ENCODE measurements around the gene FAM78A.

FAM78A gene

DNA sequence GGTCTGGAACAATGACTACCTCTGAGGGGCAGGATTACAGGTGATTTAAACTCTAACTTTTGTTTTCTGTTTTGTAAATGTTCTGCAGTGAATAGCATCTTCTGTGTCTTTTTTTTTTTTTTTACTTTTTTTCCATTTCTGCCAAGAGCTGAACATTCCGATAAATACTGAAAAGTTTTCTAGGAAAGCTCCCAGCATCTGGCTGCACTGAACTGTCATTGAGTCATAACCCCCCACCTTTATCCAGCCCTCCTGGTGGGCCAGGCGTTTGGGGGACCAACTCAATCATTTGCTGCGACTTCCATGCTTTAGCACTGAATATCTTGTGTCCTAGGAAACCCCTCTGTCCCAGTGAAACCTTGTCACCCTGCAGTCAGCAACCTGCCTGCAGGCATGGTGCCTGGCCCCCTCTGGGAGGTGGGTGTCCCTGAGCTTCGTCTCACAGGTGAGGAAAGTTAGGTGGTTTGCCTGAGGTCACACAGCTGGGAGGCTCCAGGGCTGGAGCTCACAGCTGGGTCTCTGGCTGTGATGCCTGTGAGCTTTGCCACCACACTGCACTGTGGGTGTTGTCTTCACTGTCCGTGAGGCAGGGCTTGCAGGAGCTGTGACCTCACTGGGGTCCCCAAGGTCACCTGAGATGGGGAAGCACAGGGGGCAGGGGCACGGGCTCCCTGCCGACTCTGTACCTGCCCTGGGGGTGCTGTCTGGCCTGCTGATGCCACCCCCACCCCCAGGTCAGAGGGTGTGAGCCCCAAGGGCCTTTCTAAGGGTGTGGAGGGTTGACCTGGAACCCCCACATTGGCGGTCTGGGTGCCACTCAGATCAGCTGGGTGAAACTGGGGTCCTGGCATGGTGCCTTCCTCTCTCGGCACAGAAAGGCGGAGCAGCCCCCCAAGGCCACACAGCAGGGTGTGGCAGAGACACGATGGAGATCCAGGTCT lies 27.3 kb upstream of the FAM78A start:
- TF ChIP-seq, protein P1, sequence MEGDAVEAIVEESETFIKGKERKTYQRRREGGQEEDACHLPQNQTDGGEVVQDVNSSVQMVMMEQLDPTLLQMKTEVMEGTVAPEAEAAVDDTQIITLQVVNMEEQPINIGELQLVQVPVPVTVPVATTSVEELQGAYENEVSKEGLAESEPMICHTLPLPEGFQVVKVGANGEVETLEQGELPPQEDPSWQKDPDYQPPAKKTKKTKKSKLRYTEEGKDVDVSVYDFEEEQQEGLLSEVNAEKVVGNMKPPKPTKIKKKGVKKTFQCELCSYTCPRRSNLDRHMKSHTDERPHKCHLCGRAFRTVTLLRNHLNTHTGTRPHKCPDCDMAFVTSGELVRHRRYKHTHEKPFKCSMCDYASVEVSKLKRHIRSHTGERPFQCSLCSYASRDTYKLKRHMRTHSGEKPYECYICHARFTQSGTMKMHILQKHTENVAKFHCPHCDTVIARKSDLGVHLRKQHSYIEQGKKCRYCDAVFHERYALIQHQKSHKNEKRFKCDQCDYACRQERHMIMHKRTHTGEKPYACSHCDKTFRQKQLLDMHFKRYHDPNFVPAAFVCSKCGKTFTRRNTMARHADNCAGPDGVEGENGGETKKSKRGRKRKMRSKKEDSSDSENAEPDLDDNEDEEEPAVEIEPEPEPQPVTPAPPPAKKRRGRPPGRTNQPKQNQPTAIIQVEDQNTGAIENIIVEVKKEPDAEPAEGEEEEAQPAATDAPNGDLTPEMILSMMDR (IDR thresholded peaks at IDR 0.05; ENCODE audit: unreplicated experiment in 3 of 3): no peak
- Mint-ChIP-seq H3K4me1 (no peaks in the 10 kb centered on the region), H3K4me3 (no peak overlapping the region), H3K27me3 (ENCODE audit: low read depth) (no peaks in the 10 kb centered on the region), H3K36me3 (ENCODE audit: low read depth) (no peaks in the 10 kb centered on the region), H3K9me3 (no peaks in the 10 kb centered on the region), H3K27ac (no peak overlapping the region)

DNA sequence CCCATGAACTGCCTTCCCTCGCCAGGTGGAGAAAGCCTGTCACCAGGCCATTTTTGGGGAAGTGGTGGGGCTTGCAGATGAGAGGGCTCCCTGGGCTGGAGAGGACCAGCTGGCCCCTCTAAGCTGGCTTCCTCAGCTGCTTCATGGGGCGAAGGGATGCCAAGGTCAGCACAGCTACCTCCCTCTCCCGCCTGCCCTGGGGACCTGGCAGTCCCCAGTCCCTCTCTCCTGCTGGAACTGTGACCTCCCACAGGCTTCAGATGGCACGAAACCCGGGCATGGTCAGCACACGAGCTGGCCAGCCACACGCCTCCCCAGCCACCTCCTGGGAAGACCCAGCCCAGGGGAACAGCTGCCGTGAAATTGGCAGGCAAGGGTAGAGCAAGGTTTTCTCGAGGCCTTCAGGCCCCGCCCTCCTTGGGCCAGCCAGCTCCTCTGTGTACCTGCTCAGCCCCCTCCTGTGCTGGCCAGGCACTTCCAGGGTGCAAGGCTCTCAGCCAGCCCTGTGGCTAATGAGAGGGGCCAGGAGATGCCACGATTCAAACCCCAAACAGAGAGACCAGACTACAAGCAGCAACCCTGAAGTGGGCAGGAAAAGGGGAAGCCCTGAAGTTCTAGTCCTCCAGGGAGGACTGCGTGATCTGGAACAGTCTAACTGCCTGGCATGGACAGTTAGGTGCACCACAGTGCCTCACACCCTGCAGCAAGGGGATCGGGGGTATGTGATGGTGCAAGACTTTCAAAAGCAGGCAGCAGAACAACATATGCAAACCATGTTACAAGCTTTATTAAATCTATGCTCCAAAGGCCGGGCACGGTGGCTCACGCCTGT lies 26.1 kb upstream of the FAM78A start:
- H3K36me3 Mint-ChIP-seq (ENCODE audit: low read depth): no peaks in the 10 kb centered on the region
- no peaks in the 10 kb centered on the region for H3K9me3 Mint-ChIP-seq
- no peak overlapping the region for H3K4me3 Mint-ChIP-seq
- H3K4me1 Mint-ChIP-seq: peaks cover 9% of the 10 kb centered on the region
- no peak overlapping the region for H3K27ac Mint-ChIP-seq
- TF ChIP-seq, protein P1 (IDR thresholded peaks at IDR 0.05; ENCODE audit: unreplicated experiment in 3 of 3): no peak
- H3K27me3 Mint-ChIP-seq (ENCODE audit: low read depth): no peaks in the 10 kb centered on the region

DNA sequence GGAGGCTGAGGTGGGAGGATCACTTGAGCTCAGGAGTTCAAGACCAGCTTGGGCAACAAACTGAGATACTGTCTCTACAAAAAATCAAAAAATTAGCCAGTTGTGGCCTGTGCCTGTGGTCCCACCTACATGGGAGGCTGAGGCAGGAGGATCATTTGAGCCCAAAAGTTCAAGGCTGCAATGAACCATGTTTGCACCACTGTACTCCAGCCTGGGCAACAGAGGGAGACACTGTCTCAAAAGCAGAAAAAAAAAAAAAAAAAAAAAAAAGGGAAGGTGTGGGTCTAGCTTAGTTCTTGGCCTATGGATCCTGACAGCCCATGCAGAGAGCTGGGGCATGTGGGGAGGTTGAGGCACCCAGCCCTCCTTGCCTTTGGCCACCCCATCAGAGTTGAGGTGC lies 24.1 kb upstream of the FAM78A start:
- Mint-ChIP-seq H3K27ac (no peak overlapping the region), H3K4me1 (peaks cover 21% of the 10 kb centered on the region), H3K4me3 (no peak overlapping the region), H3K27me3 (ENCODE audit: low read depth) (no peaks in the 10 kb centered on the region), H3K9me3 (no peaks in the 10 kb centered on the region), H3K36me3 (ENCODE audit: low read depth) (no peaks in the 10 kb centered on the region)
- TF ChIP-seq, protein P1 (IDR thresholded peaks at IDR 0.05; ENCODE audit: unreplicated experiment in 3 of 3): no peak

DNA sequence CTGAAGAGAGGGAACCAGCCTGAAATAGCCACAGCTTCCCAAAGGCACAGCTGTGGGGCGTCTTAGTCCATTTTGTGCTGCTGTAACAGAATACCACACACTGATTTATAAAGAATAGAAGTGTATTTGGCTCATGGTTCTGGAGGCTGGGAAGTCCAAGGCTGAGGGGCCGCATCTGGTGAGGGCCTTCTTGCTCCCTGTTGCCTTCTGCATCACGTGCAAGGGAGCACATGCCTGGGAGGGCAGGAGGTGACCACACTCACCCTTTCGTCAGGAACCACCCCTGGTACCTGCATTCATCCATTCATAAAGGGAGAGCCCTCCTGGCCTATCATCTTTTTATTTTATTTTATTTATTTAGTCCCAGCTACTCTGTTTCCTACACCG lies 23.6 kb upstream of the FAM78A start:
- no peaks in the 10 kb centered on the region for H3K9me3 Mint-ChIP-seq
- H3K4me3 Mint-ChIP-seq: no peak overlapping the region
- no peaks in the 10 kb centered on the region for H3K36me3 Mint-ChIP-seq (ENCODE audit: low read depth)
- TF ChIP-seq, protein P1 (IDR thresholded peaks at IDR 0.05; ENCODE audit: unreplicated experiment in 3 of 3): no peak
- H3K27me3 Mint-ChIP-seq (ENCODE audit: low read depth): no peaks in the 10 kb centered on the region
- H3K4me1 Mint-ChIP-seq: peaks cover 21% of the 10 kb centered on the region
- H3K27ac Mint-ChIP-seq: no peak overlapping the region

DNA sequence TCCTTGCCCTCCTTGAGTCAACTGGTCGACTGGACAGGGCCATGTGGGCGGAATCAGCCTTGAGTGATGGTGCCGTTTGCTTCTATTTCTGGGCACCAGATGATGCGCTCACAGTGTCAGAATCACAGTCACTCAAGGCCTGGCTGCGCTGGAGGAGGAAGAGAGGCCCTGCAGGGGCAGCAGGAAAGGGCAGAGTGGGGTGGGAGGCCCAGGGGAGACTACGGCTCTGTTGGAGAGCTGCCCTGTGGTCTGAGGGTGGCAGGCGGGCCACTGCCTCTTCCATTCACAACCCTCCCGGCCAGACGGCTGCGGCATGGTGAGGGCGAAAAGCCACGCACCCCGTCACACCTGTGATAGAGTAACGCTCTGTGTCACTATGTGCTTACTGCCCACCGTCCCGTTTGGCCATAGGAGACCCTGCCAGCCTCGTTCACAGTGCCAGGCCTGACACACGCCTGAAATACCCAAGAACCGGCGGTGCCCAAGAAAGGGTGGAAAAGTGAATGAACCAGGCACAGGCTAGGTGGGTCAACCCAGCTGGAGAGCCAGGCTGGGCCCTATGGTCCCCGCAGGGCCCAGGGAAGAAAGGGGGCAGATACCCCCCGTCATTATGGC lies 23.1 kb upstream of the FAM78A start:
- H3K27ac Mint-ChIP-seq: no peak overlapping the region
- no peaks in the 10 kb centered on the region for H3K9me3 Mint-ChIP-seq
- no peaks in the 10 kb centered on the region for H3K36me3 Mint-ChIP-seq (ENCODE audit: low read depth)
- peaks cover 21% of the 10 kb centered on the region for H3K4me1 Mint-ChIP-seq
- TF ChIP-seq, protein P1 (IDR thresholded peaks at IDR 0.05; ENCODE audit: unreplicated experiment in 3 of 3): no peak
- H3K27me3 Mint-ChIP-seq (ENCODE audit: low read depth): no peaks in the 10 kb centered on the region
- no peak overlapping the region for H3K4me3 Mint-ChIP-seq

Measured in nephron (organoid).